Activated T-helper 2 cell treated with anti-CD3 and anti-CD28 coated beads, Interferon-gamma antibody, Interleukin-2, Interleukin-4, amounts not matched to agents 10 μg/mL and 5 μg/mL and 100 μg/mL, durations not matched to agents 14 hours and 24 hours and 36 hours (primary cell): ENCODE measurements around the gene GDF15. TPM values are rescaled to one million over a fixed set of nuclear protein-coding genes. Genes with fewer than 3 reads are reported as not detected.
"Not testable (repeated sequence)": the region's sequence is repeated elsewhere in the genome, so short reads cannot be mapped to it uniquely, and the experiment has no call there.

ENCODE experiments used
- DNase-seq: peaks from one replicate; pipeline ENCODE4 v3.0.0; 2021; ENCODE audit warnings: low spot score
- H3K27ac Mint-ChIP-seq: one replicate; pipeline ENCODE4 v1.8.0; 2021; ENCODE audit warnings: mixed read lengths
- H3K27me3 Mint-ChIP-seq: one replicate; pipeline ENCODE4 v1.8.0; 2021; ENCODE audit warnings: low read depth, mixed read lengths
- H3K36me3 Mint-ChIP-seq: one replicate; pipeline ENCODE4 v1.8.0; 2021; ENCODE audit warnings: low read depth, mixed read lengths
- H3K4me1 Mint-ChIP-seq: one replicate; pipeline ENCODE4 v1.8.0; 2021; ENCODE audit warnings: low read depth, mixed read lengths
- H3K4me3 Mint-ChIP-seq: one replicate; pipeline ENCODE4 v1.8.0; 2021; ENCODE audit warnings: low read depth, mild to moderate bottlenecking, moderate library complexity, mixed read lengths
- H3K9me3 Mint-ChIP-seq: one replicate; pipeline ENCODE4 v1.8.0; 2021; ENCODE audit warnings: mixed read lengths
- intact Hi-C: fragments of 100-400 bp; cut with micrococcal nuclease; formaldehyde crosslinking; loops from one replicate; pipeline ENCODE4 v1.15.1; 2023
- total RNA-seq: library from RNA; stranded (reverse); gene quantifications from 2 replicates; pipeline ENCODE4 v1.2.3, GENCODE V29; 2022

Gene GDF15
- total RNA-seq, 1 donor from 2014 or later, result not detected

DNA sequence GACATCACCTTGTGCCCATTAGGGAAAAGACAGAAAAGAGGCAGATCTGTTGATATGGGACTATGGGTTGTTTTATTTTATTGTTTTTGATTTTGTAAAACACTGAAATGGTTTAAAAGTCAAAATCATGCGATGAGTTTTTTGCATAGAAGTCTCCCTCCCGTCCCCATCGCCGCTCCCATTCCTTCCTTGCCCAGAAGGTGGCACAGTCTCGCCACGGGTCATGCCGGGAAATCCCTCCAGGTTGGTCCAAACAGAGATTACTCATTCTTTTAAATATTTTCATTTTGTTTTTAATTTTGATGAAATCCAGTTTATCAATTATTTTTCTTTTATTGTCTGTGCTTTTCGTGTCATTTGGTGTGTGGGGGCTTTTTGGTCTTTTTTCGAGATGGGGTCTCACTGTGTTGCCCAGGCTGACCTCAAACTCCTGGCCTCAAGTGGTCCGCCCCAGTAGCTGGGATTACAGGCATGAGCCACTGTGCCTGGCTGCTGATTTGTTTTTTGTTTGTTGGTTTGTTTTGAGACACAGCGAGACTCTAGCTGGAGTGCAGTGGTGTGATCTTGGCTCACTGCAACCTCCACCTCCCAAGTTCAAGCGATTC is 36.3 kb upstream of the GDF15 start:
- no peak for DNase-seq

GRCh38 chr19:18350490-18350889 is 35.5 kb upstream of the GDF15 start:
- no peak overlapping the region for H3K27ac Mint-ChIP-seq
- H3K4me1 Mint-ChIP-seq, result no peaks in the 10 kb centered on the region
- intact Hi-C loops, result no loop called here
- peaks cover 23% of the 10 kb centered on the region for H3K36me3 Mint-ChIP-seq
- DNase-seq, result no peak
- H3K4me3 Mint-ChIP-seq, result no peak overlapping the region
- H3K9me3 Mint-ChIP-seq, result no peaks in the 10 kb centered on the region
- H3K27me3 Mint-ChIP-seq, result no peaks in the 10 kb centered on the region

More for the DNA sequence above, 36.3 kb upstream of the GDF15 start:
- Mint-ChIP-seq H3K27me3 (no peaks in the 10 kb centered on the region), H3K4me3 (no peak overlapping the region), H3K9me3 (no peaks in the 10 kb centered on the region), H3K27ac (no peak overlapping the region), H3K4me1 (no peaks in the 10 kb centered on the region), H3K36me3 (peaks cover 28% of the 10 kb centered on the region)
- intact Hi-C loops, result loop anchor here (5.0 kb wide), 1 partner anchor 63 kb away; no protein-coding TSS in a partner anchor

GRCh38 chr19:18351544-18351943 is 34.4 kb upstream of the GDF15 start:
- Mint-ChIP-seq H3K4me3 (no peak overlapping the region), H3K36me3 (peaks cover 23% of the 10 kb centered on the region), H3K4me1 (no peaks in the 10 kb centered on the region), H3K9me3 (no peaks in the 10 kb centered on the region), H3K27ac (no peak overlapping the region), H3K27me3 (no peaks in the 10 kb centered on the region)
- no peak for DNase-seq
- intact Hi-C loops, result no loop called here

- DNase-seq, result no peak
- Mint-ChIP-seq H3K4me3 (no peak overlapping the region), H3K27me3 (no peaks in the 10 kb centered on the region), H3K36me3 (peaks cover 39% of the 10 kb centered on the region), H3K4me1 (no peaks in the 10 kb centered on the region), H3K9me3 (no peaks in the 10 kb centered on the region), H3K27ac (no peak overlapping the region)
- intact Hi-C loops, result no loop called here
Measured at GRCh38 chr19:18353378-18354005, 32.5 kb upstream of the GDF15 start.

GRCh38 chr19:18354743-18355142 is 31.2 kb upstream of the GDF15 start:
- H3K4me3 Mint-ChIP-seq, H3K4me1 Mint-ChIP-seq, H3K27ac Mint-ChIP-seq, H3K9me3 Mint-ChIP-seq, intact Hi-C loops, DNase-seq, H3K27me3 Mint-ChIP-seq: not testable (repeated sequence)
- H3K36me3 Mint-ChIP-seq, result peaks cover 48% of the 10 kb centered on the region

DNA sequence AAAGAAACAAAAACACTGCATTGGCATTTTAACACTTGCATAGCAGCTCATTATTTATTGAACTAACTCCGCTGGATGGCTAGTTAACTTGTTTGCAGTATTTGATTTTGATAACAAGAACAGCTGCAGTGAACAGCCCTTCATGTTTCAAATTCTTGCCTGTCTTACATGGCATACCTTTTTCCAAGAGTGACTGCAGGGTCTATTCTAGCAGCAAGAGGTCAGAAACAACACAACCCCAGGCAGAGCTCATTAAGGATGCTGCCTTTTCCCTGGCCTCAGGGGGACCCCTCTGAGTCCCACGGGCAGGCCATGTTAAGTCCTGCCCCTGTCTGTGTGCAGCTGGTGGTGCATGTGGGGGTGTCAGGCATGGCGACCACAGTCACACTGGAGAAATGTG is 28.9 kb upstream of the GDF15 start:
- Mint-ChIP-seq H3K27ac (no peak overlapping the region), H3K36me3 (peaks cover 47% of the 10 kb centered on the region), H3K4me3 (no peak overlapping the region), H3K9me3 (no peaks in the 10 kb centered on the region), H3K4me1 (no peaks in the 10 kb centered on the region), H3K27me3 (no peaks in the 10 kb centered on the region)
- DNase-seq, result no peak
- intact Hi-C loops, result no loop called here

DNA sequence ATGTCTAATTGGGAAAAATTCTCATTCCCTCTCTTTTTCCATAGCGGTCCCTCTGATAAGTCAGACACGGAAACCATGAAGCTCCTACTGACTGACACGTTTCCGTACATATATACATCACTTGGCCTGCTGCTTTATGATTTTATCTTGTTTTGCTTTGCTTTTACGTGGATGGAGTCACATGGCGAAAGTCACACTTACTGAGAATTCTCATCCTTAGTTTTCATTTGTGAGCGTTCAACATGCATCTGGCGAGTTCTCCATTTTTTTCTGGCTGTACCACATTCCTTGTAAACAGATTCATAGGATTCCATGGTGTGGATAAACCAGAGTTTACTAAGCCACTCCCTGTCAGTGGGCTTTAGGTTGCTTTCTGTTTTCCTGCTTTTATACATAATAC is 24.3 kb upstream of the GDF15 start:
- no peak overlapping the region for H3K27ac Mint-ChIP-seq
- no peak for DNase-seq
- H3K27me3 Mint-ChIP-seq, result no peaks in the 10 kb centered on the region
- peaks cover 60% of the 10 kb centered on the region for H3K36me3 Mint-ChIP-seq
- no peak overlapping the region for H3K4me3 Mint-ChIP-seq
- intact Hi-C loops, result no loop called here
- H3K9me3 Mint-ChIP-seq, result no peaks in the 10 kb centered on the region
- H3K4me1 Mint-ChIP-seq, result no peaks in the 10 kb centered on the region

GRCh38 chr19:18362934-18363542 is 22.9 kb upstream of the GDF15 start:
- intact Hi-C loops, result no loop called here
- H3K4me1 Mint-ChIP-seq, result no peaks in the 10 kb centered on the region
- H3K4me3 Mint-ChIP-seq, result no peak overlapping the region
- H3K9me3 Mint-ChIP-seq, result no peaks in the 10 kb centered on the region
- no peak for DNase-seq
- peaks cover 47% of the 10 kb centered on the region for H3K36me3 Mint-ChIP-seq
- H3K27me3 Mint-ChIP-seq, result no peaks in the 10 kb centered on the region
- no peak overlapping the region for H3K27ac Mint-ChIP-seq

DNA sequence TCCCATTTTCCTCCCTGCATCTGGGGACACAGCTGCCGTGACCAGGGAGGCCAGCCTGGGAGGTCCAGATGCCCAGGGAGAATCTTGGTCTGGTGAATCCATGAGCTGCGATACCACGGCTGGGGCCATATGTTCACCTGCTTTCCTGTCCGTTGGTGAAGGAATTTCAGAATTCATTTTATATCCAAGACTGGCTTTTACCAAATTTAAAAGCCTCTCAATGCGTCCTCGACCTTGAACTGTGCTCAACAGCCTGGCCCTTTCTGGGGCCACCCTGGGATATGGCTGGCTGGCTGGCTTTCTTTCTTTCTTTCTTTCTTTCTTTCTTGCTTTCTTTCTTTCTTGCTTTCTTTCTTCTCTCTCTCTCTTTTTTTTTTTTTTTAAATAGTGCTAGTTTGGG is 22.2 kb upstream of the GDF15 start:
- intact Hi-C loops, result no loop called here
- peaks cover 41% of the 10 kb centered on the region for H3K36me3 Mint-ChIP-seq
- H3K27me3 Mint-ChIP-seq, result no peaks in the 10 kb centered on the region
- no peak overlapping the region for H3K4me3 Mint-ChIP-seq
- no peaks in the 10 kb centered on the region for H3K9me3 Mint-ChIP-seq
- no peak overlapping the region for H3K27ac Mint-ChIP-seq
- DNase-seq, result no peak
- no peaks in the 10 kb centered on the region for H3K4me1 Mint-ChIP-seq

- intact Hi-C loops, H3K4me1 Mint-ChIP-seq, H3K27ac Mint-ChIP-seq, H3K27me3 Mint-ChIP-seq, DNase-seq, H3K9me3 Mint-ChIP-seq, H3K4me3 Mint-ChIP-seq: not testable (repeated sequence)
- H3K36me3 Mint-ChIP-seq, result peaks cover 37% of the 10 kb centered on the region
Measured at GRCh38 chr19:18364277-18364825, 21.6 kb upstream of the GDF15 start.

DNA sequence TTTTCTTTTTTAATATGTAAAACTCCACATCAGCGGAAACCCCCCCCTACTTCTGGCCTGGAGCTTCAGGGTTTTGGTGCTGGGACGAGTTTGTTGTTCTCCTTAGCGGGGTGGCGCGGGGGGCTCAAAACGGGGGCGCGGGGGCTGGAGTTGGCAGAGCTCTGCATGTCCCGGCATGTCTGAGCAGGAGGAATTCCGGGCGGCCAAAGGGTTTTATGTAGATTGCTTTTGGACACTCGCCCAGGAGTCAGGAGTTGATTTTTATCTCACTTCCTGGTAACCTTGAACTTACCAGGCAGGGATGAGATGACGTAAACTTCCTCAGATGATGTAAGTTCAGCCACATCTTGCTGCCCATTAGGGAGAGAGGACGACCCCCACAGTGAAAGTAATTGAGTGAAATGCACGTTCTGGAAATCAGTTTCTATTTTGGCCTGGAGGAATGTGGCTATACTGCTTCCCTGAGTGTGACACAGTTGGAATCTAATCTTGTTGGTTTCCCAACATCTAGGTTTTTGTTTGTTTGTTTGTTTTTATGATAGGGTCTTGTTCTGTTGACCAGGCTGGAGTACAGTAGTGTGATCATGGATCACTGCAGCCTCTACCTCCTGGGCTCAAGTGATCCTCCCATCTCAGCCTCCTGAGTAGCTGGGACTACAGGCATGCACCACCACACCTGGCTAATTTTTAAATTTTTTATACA is 21.0 kb upstream of the GDF15 start:
- Mint-ChIP-seq H3K27me3 (no peaks in the 10 kb centered on the region), H3K4me1 (no peaks in the 10 kb centered on the region), H3K9me3 (no peaks in the 10 kb centered on the region), H3K4me3 (no peak overlapping the region), H3K36me3 (peaks cover 31% of the 10 kb centered on the region), H3K27ac (no peak overlapping the region)
- intact Hi-C loops, result no loop called here
- no peak for DNase-seq

DNA sequence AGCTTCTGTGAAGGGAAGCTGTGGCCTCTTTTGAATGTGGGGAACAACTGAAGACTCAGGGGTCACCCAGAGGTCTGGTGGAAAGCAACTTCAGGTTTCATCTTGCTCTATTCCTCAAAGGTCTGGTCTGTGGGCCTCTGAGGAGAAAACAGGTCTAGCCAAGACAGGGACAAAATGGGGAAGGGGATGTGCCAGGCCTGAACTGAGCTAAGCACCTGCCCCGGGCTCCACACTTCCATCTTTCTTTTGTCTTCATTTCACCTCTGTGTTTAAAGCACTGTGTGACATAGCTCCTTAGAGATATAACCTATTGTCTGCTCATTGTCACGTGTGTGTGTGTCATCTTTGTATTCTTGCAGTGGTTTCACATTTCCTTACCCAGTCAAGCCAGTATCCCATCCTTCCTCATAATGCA is 19.9 kb upstream of the GDF15 start:
- no peak overlapping the region for H3K27ac Mint-ChIP-seq
- no peaks in the 10 kb centered on the region for H3K27me3 Mint-ChIP-seq
- H3K4me3 Mint-ChIP-seq, result no peak overlapping the region
- no peaks in the 10 kb centered on the region for H3K9me3 Mint-ChIP-seq
- no peaks in the 10 kb centered on the region for H3K4me1 Mint-ChIP-seq
- intact Hi-C loops, result no loop called here
- peaks cover 30% of the 10 kb centered on the region for H3K36me3 Mint-ChIP-seq
- DNase-seq, result no peak
